Keratinocyte (primary cell): ENCODE data around the gene NIPSNAP2. TPM values are rescaled to one million over a fixed set of nuclear protein-coding genes. Genes with fewer than 3 reads are reported as not detected.

Experiments used
- DNase-seq: peaks from one replicate; pipeline ENCODE4 v3.0.0-alpha.2; 2011; ENCODE audit warnings: low read depth, missing footprints, low spot score
- FAIRE-seq: peaks from 2 replicates; lab custom pipeline; 2011; peaks lifted over from hg19 to GRCh38; lab: Jason Lieb, UNC
- H2AFZ ChIP-seq: 2 replicates; pipeline ENCODE4 v1.6.0; 2012; ENCODE audit warnings: low read length, control low read depth, inconsistent platforms; ENCODE audit not compliant: control insufficient read depth
- H3K27ac ChIP-seq: 2 replicates; pipeline ENCODE4 v1.5.1; 2011; ENCODE audit warnings: low read length; ENCODE audit not compliant: control insufficient read depth, insufficient read depth
- H3K27me3 ChIP-seq: 3 replicates; pipeline ENCODE4 v1.6.0; 2011; ENCODE audit warnings: low read length; ENCODE audit not compliant: control insufficient read depth, insufficient read depth; ENCODE audit errors: extremely low read depth
- H3K36me3 ChIP-seq, 2 experiments: 2 replicates in 1 of 2; 3 replicates in 1 of 2; pipeline ENCODE4 v1.5.1; 2011; ENCODE audit warnings: low read length in 2 of 2, mild to moderate bottlenecking in 1 of 2; ENCODE audit not compliant: control insufficient read depth in 2 of 2, insufficient read depth in 2 of 2; ENCODE audit errors: extremely low read depth in 1 of 2
- H3K4me1 ChIP-seq: 3 replicates; pipeline ENCODE4 v1.5.1; 2011; ENCODE audit warnings: low read length; ENCODE audit not compliant: control insufficient read depth, insufficient read depth; ENCODE audit errors: extremely low read depth
- H3K4me2 ChIP-seq: 3 replicates; pipeline ENCODE4 v1.6.0; 2011; ENCODE audit warnings: low read depth, low read length; ENCODE audit not compliant: control insufficient read depth, insufficient read depth; ENCODE audit errors: extremely low read depth
- H3K4me3 ChIP-seq, 3 experiments: fragments of 200-600 bp in 1 of 3; sonication (generic) in 1 of 3; 2 replicates in 2 of 3; 3 replicates in 1 of 3; pipeline ENCODE4 v1.5.1; 2011 to 2016; ENCODE audit warnings: low read length in 3 of 3, mild to moderate bottlenecking in 3 of 3, control low read depth in 2 of 3, inconsistent platforms in 1 of 3, low read depth in 1 of 3, mixed read lengths in 1 of 3, mixed run types in 1 of 3, moderate library complexity in 1 of 3; ENCODE audit not compliant: control insufficient read depth in 2 of 3, insufficient read depth in 2 of 3; ENCODE audit errors: extremely low read depth in 1 of 3
- H3K79me2 ChIP-seq: 2 replicates; pipeline ENCODE4 v1.6.0; 2012; ENCODE audit warnings: low read length; ENCODE audit not compliant: control insufficient read depth, insufficient read depth
- H3K9ac ChIP-seq: 3 replicates; pipeline ENCODE4 v1.6.0; 2011; ENCODE audit warnings: low read length; ENCODE audit not compliant: control insufficient read depth, insufficient read depth; ENCODE audit errors: extremely low read depth
- H3K9me1 ChIP-seq: 3 replicates; pipeline ENCODE4 v1.6.0; 2011; ENCODE audit warnings: low read length; ENCODE audit not compliant: control insufficient read depth, insufficient read depth; ENCODE audit errors: extremely low read depth
- H3K9me3 ChIP-seq: 2 replicates; pipeline ENCODE4 v1.5.1; 2012; ENCODE audit warnings: low read depth, low read length; ENCODE audit not compliant: control insufficient read depth
- H4K20me1 ChIP-seq: 3 replicates; pipeline ENCODE4 v1.6.0; 2011; ENCODE audit warnings: low read length; ENCODE audit not compliant: control insufficient read depth, insufficient read depth; ENCODE audit errors: extremely low read depth
- CTCF ChIP-seq, 3 experiments: IDR thresholded peaks in 1 of 3; conservative IDR thresholded peaks in 1 of 3; optimal IDR thresholded peaks in 1 of 3; 2 replicates in 2 of 3; 3 replicates in 1 of 3; pipeline versions ENCODE3 to v1.5.1; 2011; ENCODE audit warnings: low read length in 3 of 3, mild to moderate bottlenecking in 3 of 3, moderate library complexity in 2 of 3, control low read depth in 1 of 3, inconsistent platforms in 1 of 3; ENCODE audit not compliant: insufficient read depth in 2 of 3; ENCODE audit errors: extremely low read depth in 1 of 3
- EZH2 ChIP-seq: IDR thresholded peaks from one replicate; pipeline ENCODE4 v1.6.1; 2012; ENCODE audit warnings: inconsistent platforms, mild to moderate bottlenecking, low read length, moderate library complexity
- dilution Hi-C: fragments of 300-500 bp; cut with MboI; formaldehyde crosslinking; loops from one replicate; pipeline ENCODE4 v1.7.0; 2020; ENCODE audit warnings: low sequenced_read_pairs; ENCODE audit not compliant: extremely low pct_ligation_motif_present
- polyA plus RNA-seq, 5 experiments: library from polyadenylated mRNA; depleted of rRNA in 3 of 5; stranded (reverse) in 3 of 5; stranded (forward) in 1 of 5; unstranded in 1 of 5; fragments of >200 nt; gene quantifications; 1 replicate in 1 of 5; 2 replicates in 3 of 5; 3 replicates in 1 of 5; pipeline versions ENCODE4 v1.2.1 to v1.2.3, GENCODE V29; 2011 to 2012; ENCODE audit warnings: missing spikeins in 2 of 5, low read depth in 1 of 5, low replicate concordance in 1 of 5

Gene NIPSNAP2
- polyA plus RNA-seq, 1 donor (not counting 4 experiments of a cell fraction or from before 2014, with no cell fraction given) = 64.7 TPM

- Histone ChIP-seq H3K36me3 (peaks cover 0 to 2% of the 10 kb centered on the region in 2 experiments), H3K9me3 (no peaks in the 10 kb centered on the region), H3K4me1 (peaks cover 8% of the 10 kb centered on the region), H3K79me2 (peaks cover 17% of the 10 kb centered on the region), H3K4me3 (no peak overlapping the region), H3K27ac (no peak overlapping the region), H3K27me3 (no peaks in the 10 kb centered on the region), H4K20me1 (no peaks in the 10 kb centered on the region), H3K9ac (no peak overlapping the region), H3K4me2 (no peak overlapping the region), H2AFZ (no peak overlapping the region), H3K9me1 (peaks cover 3% of the 10 kb centered on the region)
- TF ChIP-seq EZH2 (no peak), CTCF (optimal IDR thresholded peaks at IDR 0.05 in 1 of 3, IDR thresholded peaks at IDR 0.05 in 1 of 3, conservative IDR thresholded peaks at IDR 0.05 in 1 of 3; ENCODE audit: extremely low read depth in 1 of 3, insufficient read depth in 2 of 3, low read length in 3 of 3) (no peak)
- dilution Hi-C loops = no loop called here
- FAIRE-seq (no peak), DNase-seq (no peak)
These were observed 5.0 kb downstream of the NIPSNAP2 start for GRCh38 chr7:55969391-55969790.

GRCh38 chr7:55970561-55970960 lies 6.2 kb downstream of the NIPSNAP2 start:
- H3K27me3 ChIP-seq = no peaks in the 10 kb centered on the region
- H2AFZ ChIP-seq = no peak overlapping the region
- no peak overlapping the region for H3K27ac ChIP-seq
- H3K79me2 ChIP-seq = peaks cover 17% of the 10 kb centered on the region
- H3K4me2 ChIP-seq = no peak overlapping the region
- TF ChIP-seq EZH2 = no peak
- TF ChIP-seq CTCF (optimal IDR thresholded peaks at IDR 0.05 in 1 of 3, IDR thresholded peaks at IDR 0.05 in 1 of 3, conservative IDR thresholded peaks at IDR 0.05 in 1 of 3; ENCODE audit: extremely low read depth in 1 of 3, insufficient read depth in 2 of 3, low read length in 3 of 3) = no peak
- no peak overlapping the region for H3K4me3 ChIP-seq
- H3K9me3 ChIP-seq = no peaks in the 10 kb centered on the region
- H3K9ac ChIP-seq = no peak overlapping the region
- peaks cover 0 to 2% of the 10 kb centered on the region in 2 experiments for H3K36me3 ChIP-seq
- peaks cover 4% of the 10 kb centered on the region for H3K4me1 ChIP-seq
- peaks cover 3% of the 10 kb centered on the region for H3K9me1 ChIP-seq
- DNase-seq = no peak
- FAIRE-seq = no peak
- no peaks in the 10 kb centered on the region for H4K20me1 ChIP-seq
- dilution Hi-C loops = no loop called here
